ENCODE results near the gene ARHGAP26. TPM values are rescaled to one million over a fixed set of nuclear protein-coding genes. Genes with fewer than 3 reads are reported as not detected.

Gene ARHGAP26
- total and polyA plus RNA-seq, 4 donors = 1.8 to 16.7 (median 4.1) TPM

DNA sequence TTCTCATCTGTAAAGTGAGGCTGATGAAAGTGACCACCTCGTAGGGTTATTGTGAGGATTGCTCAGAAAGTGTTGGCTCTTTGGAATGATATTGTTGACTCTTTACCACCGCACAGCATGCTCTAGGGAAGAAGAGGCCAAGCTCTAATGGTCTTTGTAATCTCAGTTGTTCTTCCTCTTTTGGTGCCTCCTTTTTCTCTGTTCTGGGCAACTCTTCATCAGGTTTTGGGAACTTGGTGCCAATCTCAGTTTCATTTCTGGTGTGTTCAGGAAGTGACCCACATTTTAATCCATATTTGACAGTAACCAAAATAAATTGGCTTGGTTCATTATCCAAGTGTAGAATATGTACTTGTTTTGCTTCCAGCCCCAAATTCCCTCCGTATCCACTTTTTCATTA is 25.1 kb downstream of the ARHGAP26 start:
- no peaks in the 10 kb centered on the region for H3K27me3 ChIP-seq (ENCODE audit: control insufficient read depth in 4 of 4, insufficient read depth in 4 of 4, low read length in 3 of 4)
- H3K9me3 ChIP-seq (ENCODE audit: control insufficient read depth in 4 of 4, low read length in 3 of 4) = no peaks in the 10 kb centered on the region
- no peak for DNase-seq (ENCODE audit: low spot score)
- 88% methylated on average over 3 of the region's 3 CpGs for WGBS
- TF ChIP-seq TAF1 (conservative IDR thresholded peaks at IDR 0.05) = no peak
- H3K9ac ChIP-seq (ENCODE audit: low read depth in 1 of 2, low read length in 2 of 2) = no peak overlapping the region
- no peaks in the 10 kb centered on the region for H3K36me3 ChIP-seq (ENCODE audit: control insufficient read depth in 4 of 4, insufficient read depth in 3 of 4, low read depth in 1 of 4, low read length in 3 of 4)
- H3K4me1 ChIP-seq (ENCODE audit: control insufficient read depth in 4 of 4, insufficient read depth in 4 of 4, low read length in 3 of 4) = peaks cover 0 to 17% (median 2%) of the 10 kb centered on the region in 4 donors
- no peak overlapping the region for H3K4me3 ChIP-seq (ENCODE audit: low read depth in 1 of 3, low read length in 3 of 3)
- peak overlapping the region; percentile 33 to 53 for H3K27ac ChIP-seq (ENCODE audit: low read depth in 1 of 2, low read length in 2 of 2)

DNA sequence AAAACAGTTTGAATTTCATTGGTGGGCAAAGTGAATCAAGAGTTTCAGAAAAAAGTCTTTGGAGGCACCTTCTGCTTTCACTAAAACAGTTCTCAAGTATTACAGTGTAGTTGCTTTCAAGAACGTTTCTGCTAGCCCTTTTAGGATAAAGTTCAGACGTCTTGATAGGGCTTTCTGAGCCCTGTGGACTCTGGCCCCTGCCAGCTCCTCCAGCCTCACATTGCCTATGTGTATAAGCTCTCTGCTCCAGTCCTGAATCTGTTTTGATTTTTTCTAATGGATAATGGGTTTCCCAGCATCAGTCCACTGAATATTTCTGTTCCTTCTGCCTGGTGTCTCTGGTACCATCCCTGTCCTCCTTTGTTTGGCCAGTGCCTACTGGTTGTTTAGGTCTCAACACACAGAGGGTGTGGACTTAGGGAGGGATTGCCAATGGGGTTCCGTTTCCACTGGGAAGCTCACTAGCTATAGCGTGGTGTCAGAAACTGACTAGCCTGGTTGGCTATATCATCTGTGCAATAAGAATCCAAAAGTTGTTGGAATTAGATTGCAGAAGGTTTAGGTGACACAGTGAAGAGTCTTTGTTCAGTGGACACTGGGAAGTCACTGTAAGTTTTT is 26.4 kb downstream of the ARHGAP26 start:
- H3K9me3 ChIP-seq (ENCODE audit: control insufficient read depth in 4 of 4, low read length in 3 of 4) = no peaks in the 10 kb centered on the region
- H3K4me3 ChIP-seq (ENCODE audit: low read depth in 1 of 3, low read length in 3 of 3) = no peak overlapping the region
- no peaks in the 10 kb centered on the region for H3K36me3 ChIP-seq (ENCODE audit: control insufficient read depth in 4 of 4, insufficient read depth in 3 of 4, low read depth in 1 of 4, low read length in 3 of 4)
- H3K27ac ChIP-seq (ENCODE audit: low read depth in 1 of 2, low read length in 2 of 2) = no peak overlapping the region
- DNase-seq (ENCODE audit: low spot score) = no peak
- H3K4me1 ChIP-seq (ENCODE audit: control insufficient read depth in 4 of 4, insufficient read depth in 4 of 4, low read length in 3 of 4) = peaks cover 0 to 17% (median 2%) of the 10 kb centered on the region in 4 donors
- H3K9ac ChIP-seq (ENCODE audit: low read depth in 1 of 2, low read length in 2 of 2) = no peak overlapping the region
- WGBS = 41% methylated on average over 4 of the region's 4 CpGs
- no peaks in the 10 kb centered on the region for H3K27me3 ChIP-seq (ENCODE audit: control insufficient read depth in 4 of 4, insufficient read depth in 4 of 4, low read length in 3 of 4)
- TF ChIP-seq HNF4A (conservative IDR thresholded peaks at IDR 0.05) = peak; percentile 54 to 60
- no peak for TF ChIP-seq JUND (IDR thresholded peaks at IDR 0.05)
- no peak for TF ChIP-seq EGR1 (IDR thresholded peaks at IDR 0.05; ENCODE audit: low read depth in 2 of 2)
- TF ChIP-seq, protein P1, sequence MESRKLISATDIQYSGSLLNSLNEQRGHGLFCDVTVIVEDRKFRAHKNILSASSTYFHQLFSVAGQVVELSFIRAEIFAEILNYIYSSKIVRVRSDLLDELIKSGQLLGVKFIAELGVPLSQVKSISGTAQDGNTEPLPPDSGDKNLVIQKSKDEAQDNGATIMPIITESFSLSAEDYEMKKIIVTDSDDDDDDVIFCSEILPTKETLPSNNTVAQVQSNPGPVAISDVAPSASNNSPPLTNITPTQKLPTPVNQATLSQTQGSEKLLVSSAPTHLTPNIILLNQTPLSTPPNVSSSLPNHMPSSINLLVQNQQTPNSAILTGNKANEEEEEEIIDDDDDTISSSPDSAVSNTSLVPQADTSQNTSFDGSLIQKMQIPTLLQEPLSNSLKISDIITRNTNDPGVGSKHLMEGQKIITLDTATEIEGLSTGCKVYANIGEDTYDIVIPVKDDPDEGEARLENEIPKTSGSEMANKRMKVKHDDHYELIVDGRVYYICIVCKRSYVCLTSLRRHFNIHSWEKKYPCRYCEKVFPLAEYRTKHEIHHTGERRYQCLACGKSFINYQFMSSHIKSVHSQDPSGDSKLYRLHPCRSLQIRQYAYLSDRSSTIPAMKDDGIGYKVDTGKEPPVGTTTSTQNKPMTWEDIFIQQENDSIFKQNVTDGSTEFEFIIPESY (IDR thresholded peaks at IDR 0.05) = no peak
- TF ChIP-seq HNF4G (IDR thresholded peaks at IDR 0.05) = no peak
- TF ChIP-seq SP1 (IDR thresholded peaks at IDR 0.05) = peak; percentile 18

DNA sequence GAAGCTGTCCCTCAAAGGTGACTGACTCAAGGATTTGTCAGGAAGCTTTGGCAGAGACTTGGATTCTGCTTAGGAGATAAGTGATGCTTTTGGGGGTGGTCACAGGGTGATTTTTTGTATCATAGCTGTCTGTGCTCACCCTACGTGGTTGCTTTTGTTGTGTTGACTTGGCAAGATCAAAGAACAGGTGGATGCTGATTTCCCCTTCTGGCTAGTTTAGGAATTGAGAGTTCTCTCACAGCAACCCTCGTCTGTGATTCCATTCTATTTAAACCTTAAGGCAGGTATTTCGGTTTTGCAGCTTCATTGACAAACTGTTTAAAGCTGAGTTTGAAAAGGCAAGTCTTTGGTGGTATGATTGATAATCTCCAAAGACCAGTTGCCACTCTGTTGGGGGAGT is 27.2 kb downstream of the ARHGAP26 start:
- Histone ChIP-seq H3K4me3 (ENCODE audit: low read depth in 1 of 3, low read length in 3 of 3) (no peak overlapping the region), H3K9me3 (ENCODE audit: control insufficient read depth in 4 of 4, low read length in 3 of 4) (no peaks in the 10 kb centered on the region), H3K27me3 (ENCODE audit: control insufficient read depth in 4 of 4, insufficient read depth in 4 of 4, low read length in 3 of 4) (no peaks in the 10 kb centered on the region), H3K36me3 (ENCODE audit: control insufficient read depth in 4 of 4, insufficient read depth in 3 of 4, low read depth in 1 of 4, low read length in 3 of 4) (no peaks in the 10 kb centered on the region), H3K9ac (ENCODE audit: low read depth in 1 of 2, low read length in 2 of 2) (no peak overlapping the region), H3K4me1 (ENCODE audit: control insufficient read depth in 4 of 4, insufficient read depth in 4 of 4, low read length in 3 of 4) (peaks cover 0 to 17% (median 2%) of the 10 kb centered on the region in 4 donors), H3K27ac (ENCODE audit: low read depth in 1 of 2, low read length in 2 of 2) (peak overlapping the region; percentile 2 to 9)
- no peak for TF ChIP-seq JUND (IDR thresholded peaks at IDR 0.05)
- TF ChIP-seq NR2F2 (IDR thresholded peaks at IDR 0.05) = no peak
- TF ChIP-seq, protein P1 (IDR thresholded peaks at IDR 0.05) = no peak
- no peak for TF ChIP-seq SP1 (IDR thresholded peaks at IDR 0.05)
- TF ChIP-seq GABPA (IDR thresholded peaks at IDR 0.05 in 1 of 2, conservative IDR thresholded peaks at IDR 0.05 in 1 of 2) = no peak
- TF ChIP-seq RAD21 (IDR thresholded peaks at IDR 0.05) = no peak
- no peak for TF ChIP-seq HNF4A (conservative IDR thresholded peaks at IDR 0.05)
- TF ChIP-seq YY1 (IDR thresholded peaks at IDR 0.05) = no peak
- TF ChIP-seq TAF1 (conservative IDR thresholded peaks at IDR 0.05) = no peak
- no peak for TF ChIP-seq FOXA2 (IDR thresholded peaks at IDR 0.05)
- no peak for TF ChIP-seq RXRA (IDR thresholded peaks at IDR 0.05)
- TF ChIP-seq, protein P2, sequence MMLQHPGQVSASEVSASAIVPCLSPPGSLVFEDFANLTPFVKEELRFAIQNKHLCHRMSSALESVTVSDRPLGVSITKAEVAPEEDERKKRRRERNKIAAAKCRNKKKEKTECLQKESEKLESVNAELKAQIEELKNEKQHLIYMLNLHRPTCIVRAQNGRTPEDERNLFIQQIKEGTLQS (IDR thresholded peaks at IDR 0.05) = no peak
- no peak for TF ChIP-seq HNF4G (IDR thresholded peaks at IDR 0.05)
- no peak for DNase-seq (ENCODE audit: low spot score)
- 82% methylated on average over 3 of the region's 3 CpGs for WGBS

Data from liver (tissue), 9 donors.